ENCODE data around the gene MRNIP. TPM values are rescaled to one million over a fixed set of nuclear protein-coding genes. Genes with fewer than 3 reads are reported as not detected.
"Not testable (repeated sequence)": the region's sequence is repeated elsewhere in the genome, so short reads cannot be mapped to it uniquely, and the experiment has no call there.

MRNIP gene
- total RNA-seq, 2 donors from 2014 or later, result 32.5 to 36.8 TPM

DNA sequence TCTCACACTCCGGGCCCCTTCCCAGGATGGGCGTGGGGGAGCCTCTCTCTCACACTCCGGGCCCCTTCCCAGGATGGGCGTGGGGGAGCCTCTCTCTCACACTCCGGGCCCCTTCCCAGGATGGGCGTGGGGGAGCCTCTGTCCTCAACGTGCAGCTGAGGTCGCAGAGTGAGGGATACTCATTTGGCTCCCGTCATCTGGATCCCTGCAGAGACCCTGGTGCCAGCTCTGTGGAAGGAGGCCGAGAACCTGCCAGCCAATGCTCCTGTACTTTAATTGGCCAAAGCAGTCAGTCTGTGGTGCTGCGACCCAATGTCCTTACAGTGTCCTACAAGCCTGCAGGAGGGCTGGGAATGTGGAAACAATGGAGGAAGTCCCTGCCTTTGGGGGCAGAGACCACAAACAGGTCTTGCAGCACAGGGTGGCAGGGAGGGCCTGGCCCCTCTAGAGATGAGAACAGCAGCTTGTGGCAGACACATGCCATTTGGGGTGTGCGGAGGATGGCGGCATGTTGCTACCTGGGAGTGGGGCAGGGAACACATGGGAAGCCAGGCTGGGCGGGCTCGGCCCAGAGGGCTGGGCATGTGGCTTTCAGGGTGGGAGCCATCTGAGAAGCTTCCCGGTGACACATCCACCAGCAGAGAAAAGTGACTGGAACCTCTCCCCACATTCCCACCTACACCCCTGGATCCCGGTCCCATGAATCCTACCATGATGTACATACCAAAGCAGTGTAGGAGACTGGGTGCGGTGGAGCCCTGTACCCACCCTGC, 13.6 kb upstream of the MRNIP start:
- Mint-ChIP-seq H3K27me3 (no peaks in the 10 kb centered on the region), H3K4me3 (no peak overlapping the region), H3K27ac (no peak overlapping the region), H3K36me3 (ENCODE audit: low read depth) (no peaks in the 10 kb centered on the region), H3K4me1 (no peaks in the 10 kb centered on the region)
- DNase-seq, result no peak
- no peak for ATAC-seq
- no peaks in the 10 kb centered on the region for H3K9me3 ChIP-seq (ENCODE audit: control insufficient read depth, low read length, poor library complexity, severe bottlenecking)

DNA sequence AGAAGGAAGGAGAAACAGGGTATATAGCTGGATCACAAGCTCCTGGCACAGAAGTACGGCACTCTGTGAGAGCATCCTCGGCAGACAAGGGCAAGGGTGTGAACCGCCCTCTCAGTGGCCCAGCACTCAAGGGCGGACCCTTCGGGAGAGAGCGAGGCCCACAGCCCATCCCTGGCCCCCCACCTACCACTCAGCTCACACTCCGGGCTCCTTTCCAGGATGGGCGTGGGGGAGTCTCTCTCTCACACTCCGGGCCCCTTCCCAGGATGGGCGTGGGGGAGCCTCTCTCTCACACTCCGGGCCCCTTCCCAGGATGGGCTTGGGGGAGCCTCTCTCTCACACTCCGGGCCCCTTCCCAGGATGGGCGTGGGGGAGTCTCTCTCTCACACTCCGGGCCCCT, 12.9 kb upstream of the MRNIP start:
- not testable (repeated sequence) for H3K27me3 Mint-ChIP-seq; ATAC-seq; H3K9me3 ChIP-seq (ENCODE audit: control insufficient read depth, low read length, poor library complexity, severe bottlenecking); DNase-seq; H3K36me3 Mint-ChIP-seq (ENCODE audit: low read depth); H3K27ac Mint-ChIP-seq; H3K4me3 Mint-ChIP-seq; H3K4me1 Mint-ChIP-seq

DNA sequence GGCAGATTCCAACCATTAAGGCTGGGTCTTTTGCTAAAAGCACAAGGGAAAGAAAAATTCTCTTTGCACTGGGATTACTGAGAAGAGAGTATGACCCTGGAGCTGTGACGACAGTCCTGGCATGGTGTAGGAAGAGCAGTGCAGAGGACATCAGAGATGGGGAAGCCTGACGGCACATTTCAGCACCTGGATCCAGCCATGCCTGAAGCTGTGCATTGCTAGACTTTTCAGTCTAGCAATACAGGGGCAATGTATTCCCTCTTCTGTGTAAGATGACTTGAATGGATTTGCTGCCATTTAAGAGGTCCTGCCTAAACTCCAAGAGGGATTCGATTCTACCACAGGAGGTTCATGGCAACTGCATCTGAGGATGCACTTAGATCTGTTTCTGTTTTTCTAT, 12.3 kb upstream of the MRNIP start:
- ATAC-seq (no peak), DNase-seq (no peak)
- H3K4me3 Mint-ChIP-seq, result no peak overlapping the region
- no peak overlapping the region for H3K27ac Mint-ChIP-seq
- no peaks in the 10 kb centered on the region for H3K27me3 Mint-ChIP-seq
- no peaks in the 10 kb centered on the region for H3K9me3 ChIP-seq (ENCODE audit: control insufficient read depth, low read length, poor library complexity, severe bottlenecking)
- H3K36me3 Mint-ChIP-seq (ENCODE audit: low read depth), result no peaks in the 10 kb centered on the region
- H3K4me1 Mint-ChIP-seq, result no peaks in the 10 kb centered on the region

DNA sequence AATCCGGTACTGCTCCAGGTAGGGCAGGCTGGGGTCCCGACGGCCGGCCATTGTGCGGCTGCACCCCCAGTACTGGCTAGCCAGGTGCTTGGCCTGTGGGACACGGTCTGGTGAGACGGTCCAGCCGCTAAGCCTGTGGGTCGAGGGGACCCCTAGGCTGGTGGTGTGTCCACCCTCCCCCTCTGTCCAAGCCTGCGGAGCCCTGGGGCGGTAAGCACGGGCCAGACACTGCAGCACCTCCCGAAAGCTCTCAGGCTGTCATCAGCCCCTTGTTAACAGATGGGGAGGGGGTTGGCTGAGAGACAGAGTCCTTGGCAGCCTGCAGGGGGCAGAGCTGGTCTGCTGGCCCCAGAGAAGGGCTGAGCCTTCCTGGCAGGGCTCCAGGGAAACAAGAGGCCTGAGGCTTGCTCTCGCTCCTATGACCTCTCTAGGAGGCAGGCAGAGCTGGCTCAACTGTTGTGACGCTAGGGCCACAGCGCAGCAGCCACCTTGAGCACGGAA, 11.8 kb upstream of the MRNIP start:
- no peak overlapping the region for H3K4me3 Mint-ChIP-seq
- no peak for DNase-seq
- no peaks in the 10 kb centered on the region for H3K36me3 Mint-ChIP-seq (ENCODE audit: low read depth)
- ATAC-seq, result no peak
- no peaks in the 10 kb centered on the region for H3K9me3 ChIP-seq (ENCODE audit: control insufficient read depth, low read length, poor library complexity, severe bottlenecking)
- no peak overlapping the region for H3K27ac Mint-ChIP-seq
- no peaks in the 10 kb centered on the region for H3K27me3 Mint-ChIP-seq
- H3K4me1 Mint-ChIP-seq, result no peaks in the 10 kb centered on the region

DNA sequence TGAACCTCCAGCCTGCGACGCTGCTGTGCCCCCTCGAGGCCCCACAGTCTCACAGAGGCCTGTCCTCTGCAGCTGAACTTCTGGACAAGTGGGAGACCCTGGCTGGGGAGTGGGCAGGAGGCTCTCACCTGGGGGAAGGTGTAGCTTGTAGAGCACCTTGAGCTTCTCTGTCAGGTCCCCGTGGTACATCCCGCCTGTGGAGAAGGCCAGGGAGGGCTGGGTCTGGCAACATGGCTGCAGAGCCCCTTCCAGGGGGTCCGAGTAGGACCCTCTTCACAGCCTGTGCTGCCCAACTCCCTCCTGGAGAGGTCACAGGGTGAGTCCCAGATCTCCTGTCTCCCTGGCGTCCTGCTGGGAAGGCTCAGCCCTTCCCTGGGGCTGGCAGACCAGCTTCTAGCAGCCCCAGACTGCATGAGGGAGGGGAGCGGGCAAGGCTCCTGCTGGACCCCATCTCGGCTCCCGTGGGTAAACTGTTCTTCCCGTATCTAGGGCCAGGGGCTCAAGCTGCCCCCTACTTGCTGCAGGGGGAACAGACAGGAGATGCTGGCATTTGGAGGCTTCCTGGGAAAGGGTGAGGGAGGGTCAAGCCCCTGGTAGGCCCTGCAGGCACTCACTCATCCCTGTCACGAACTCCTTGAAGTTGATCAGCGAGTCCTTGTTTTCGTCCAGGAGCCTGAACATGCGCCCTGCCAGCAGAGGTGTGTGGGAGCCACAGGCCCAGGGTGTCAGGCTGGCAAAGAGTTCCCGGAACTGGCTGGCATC, 11.2 kb upstream of the MRNIP start:
- Mint-ChIP-seq H3K27me3 (no peaks in the 10 kb centered on the region), H3K4me1 (no peaks in the 10 kb centered on the region), H3K27ac (no peak overlapping the region), H3K4me3 (no peak overlapping the region), H3K36me3 (ENCODE audit: low read depth) (no peaks in the 10 kb centered on the region)
- H3K9me3 ChIP-seq (ENCODE audit: control insufficient read depth, low read length, poor library complexity, severe bottlenecking), result no peaks in the 10 kb centered on the region
- DNase-seq, result no peak
- no peak for ATAC-seq

DNA sequence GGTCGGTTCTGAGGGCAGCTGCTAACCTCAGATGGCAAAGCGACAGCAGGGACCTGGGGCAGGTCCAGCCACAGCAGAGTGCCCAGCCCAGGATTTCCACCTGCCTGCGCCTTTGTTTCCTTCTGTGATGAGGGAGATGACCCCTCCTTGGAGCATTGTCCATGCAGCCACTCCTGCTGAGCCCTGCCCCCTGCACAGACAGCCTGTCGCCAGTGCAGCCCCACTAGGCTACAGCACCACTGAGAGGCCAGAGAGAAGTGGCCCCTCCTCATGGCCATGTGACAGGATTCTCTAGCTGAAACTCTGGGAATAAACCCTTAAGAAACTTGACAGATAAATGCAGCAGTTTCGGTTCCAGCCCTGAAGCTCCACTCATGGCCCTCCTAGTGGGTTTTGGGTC, 10.5 kb upstream of the MRNIP start:
- no peak for ATAC-seq
- Mint-ChIP-seq H3K27me3 (no peaks in the 10 kb centered on the region), H3K4me1 (no peaks in the 10 kb centered on the region), H3K4me3 (no peak overlapping the region), H3K36me3 (ENCODE audit: low read depth) (no peaks in the 10 kb centered on the region), H3K27ac (no peak overlapping the region)
- H3K9me3 ChIP-seq (ENCODE audit: control insufficient read depth, low read length, poor library complexity, severe bottlenecking), result no peaks in the 10 kb centered on the region
- DNase-seq, result no peak

DNA sequence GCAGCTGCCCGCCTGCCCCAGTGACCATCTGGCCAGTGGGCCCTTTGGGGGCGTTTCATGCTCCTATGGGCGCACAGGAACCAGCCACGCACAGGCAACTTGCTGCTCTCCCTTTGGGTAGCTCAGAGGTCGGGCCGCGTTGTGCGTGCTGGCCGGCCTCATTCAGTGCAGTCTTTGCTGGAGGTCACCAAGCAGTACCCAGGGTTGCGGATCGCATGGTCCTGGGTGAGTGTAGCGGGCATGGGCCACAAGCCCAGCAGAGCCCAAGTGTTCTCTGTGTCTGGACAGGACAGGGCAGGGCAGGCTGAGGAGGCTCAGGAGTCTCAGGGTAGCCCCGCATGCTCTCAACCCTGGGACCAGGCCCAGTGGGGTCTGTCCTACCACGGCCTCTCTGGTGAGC, 9.9 kb upstream of the MRNIP start:
- H3K27ac Mint-ChIP-seq, result no peak overlapping the region
- no peaks in the 10 kb centered on the region for H3K4me1 Mint-ChIP-seq
- ATAC-seq (no peak), DNase-seq (no peak)
- H3K27me3 Mint-ChIP-seq, result no peaks in the 10 kb centered on the region
- H3K4me3 Mint-ChIP-seq, result no peak overlapping the region
- no peaks in the 10 kb centered on the region for H3K9me3 ChIP-seq (ENCODE audit: control insufficient read depth, low read length, poor library complexity, severe bottlenecking)
- H3K36me3 Mint-ChIP-seq (ENCODE audit: low read depth), result no peaks in the 10 kb centered on the region

DNA sequence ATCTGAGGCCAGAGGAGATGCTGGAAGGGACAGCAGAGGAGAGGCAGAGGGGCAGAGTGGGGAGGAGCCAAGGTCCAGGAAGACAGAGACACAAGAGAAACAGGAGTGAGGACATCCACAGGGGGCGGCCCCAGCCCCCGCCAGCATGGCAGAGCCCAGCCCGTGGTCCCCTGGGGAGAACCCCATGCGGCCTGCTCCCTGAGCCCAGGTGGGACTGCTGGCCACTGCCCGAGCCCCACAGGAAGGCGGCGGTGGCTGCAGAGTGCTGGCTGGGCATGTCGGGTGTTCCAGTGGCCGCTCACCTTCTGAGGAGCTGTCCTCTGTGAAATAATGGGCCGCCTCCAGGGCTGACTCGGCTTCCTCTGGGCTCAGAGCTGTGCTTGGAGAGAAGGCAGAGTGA, 8.9 kb upstream of the MRNIP start:
- DNase-seq, result no peak
- H3K9me3 ChIP-seq (ENCODE audit: control insufficient read depth, low read length, poor library complexity, severe bottlenecking), result no peaks in the 10 kb centered on the region
- H3K4me3 Mint-ChIP-seq, result no peak overlapping the region
- no peaks in the 10 kb centered on the region for H3K27me3 Mint-ChIP-seq
- no peak for ATAC-seq
- H3K27ac Mint-ChIP-seq, result peak overlapping the region; percentile 79
- H3K4me1 Mint-ChIP-seq, result no peaks in the 10 kb centered on the region
- no peaks in the 10 kb centered on the region for H3K36me3 Mint-ChIP-seq (ENCODE audit: low read depth)

DNA sequence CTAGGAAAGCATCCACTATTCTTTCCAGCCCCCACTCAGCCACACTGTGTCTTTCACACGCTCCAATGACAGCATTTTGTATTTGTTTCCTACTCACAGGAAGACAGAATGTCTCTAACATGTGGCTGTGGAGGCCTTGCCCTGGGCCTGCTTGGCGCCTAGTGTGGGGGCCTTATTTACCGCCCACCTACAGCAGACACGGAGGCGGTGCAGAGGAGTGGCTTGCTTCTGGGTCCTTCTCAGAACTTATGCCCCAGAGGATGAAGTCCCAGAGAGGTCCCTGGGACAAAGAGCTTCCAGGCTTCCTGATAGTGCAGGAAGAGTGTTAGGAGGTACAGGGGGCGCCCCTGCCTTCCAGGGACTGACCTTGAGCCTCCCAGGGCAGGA, 8.5 kb upstream of the MRNIP start:
- Mint-ChIP-seq H3K27me3 (no peaks in the 10 kb centered on the region), H3K36me3 (ENCODE audit: low read depth) (no peaks in the 10 kb centered on the region), H3K4me1 (no peaks in the 10 kb centered on the region), H3K27ac (peak overlapping the region; percentile 79), H3K4me3 (no peak overlapping the region)
- H3K9me3 ChIP-seq (ENCODE audit: control insufficient read depth, low read length, poor library complexity, severe bottlenecking), result no peaks in the 10 kb centered on the region
- ATAC-seq (no peak), DNase-seq (no peak)

DNA sequence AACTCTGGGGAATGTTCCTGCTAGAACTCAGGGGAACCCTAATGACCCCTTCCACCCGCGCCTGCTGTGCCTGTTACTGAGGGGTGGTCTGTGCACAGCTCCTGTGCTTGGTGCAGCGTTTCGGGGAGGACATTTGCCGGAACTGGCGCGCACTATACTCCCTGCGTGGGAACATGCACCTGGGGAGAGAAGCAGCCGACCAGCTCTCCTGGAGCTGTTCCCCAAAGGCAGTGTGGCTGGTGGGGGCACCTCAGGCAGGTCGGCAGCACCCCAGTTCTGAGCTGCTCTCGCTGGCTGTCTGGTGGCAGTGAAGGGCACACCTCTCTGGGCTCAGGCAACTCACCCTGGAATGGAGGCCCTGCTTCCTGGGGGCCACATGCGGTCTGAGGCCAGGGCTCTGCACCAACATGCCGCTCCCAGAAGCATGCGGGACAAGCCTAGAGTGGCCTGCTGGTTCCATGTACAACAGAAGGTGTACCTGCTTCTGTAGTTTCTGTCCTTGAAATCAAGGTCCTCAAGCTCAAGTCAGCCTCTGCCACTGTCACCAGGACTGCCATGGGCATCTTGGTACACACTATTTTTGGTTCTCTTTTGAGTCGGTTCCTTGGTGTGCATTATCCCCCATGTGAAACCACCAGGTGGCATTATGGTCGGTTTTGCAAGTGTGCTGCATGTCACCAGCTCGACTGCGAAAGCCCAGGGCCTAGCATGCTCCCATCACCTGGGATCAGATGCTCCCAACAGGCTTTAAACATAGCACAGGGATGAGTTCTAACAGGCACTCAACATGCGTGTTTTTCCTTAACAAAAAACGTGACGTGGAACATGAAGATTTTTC, 7.8 kb upstream of the MRNIP start:
- no peaks in the 10 kb centered on the region for H3K4me1 Mint-ChIP-seq
- ATAC-seq (no peak), DNase-seq (no peak)
- peak overlapping the region; percentile 79 for H3K27ac Mint-ChIP-seq
- H3K9me3 ChIP-seq (ENCODE audit: control insufficient read depth, low read length, poor library complexity, severe bottlenecking), result no peaks in the 10 kb centered on the region
- H3K36me3 Mint-ChIP-seq (ENCODE audit: low read depth), result no peaks in the 10 kb centered on the region
- no peak overlapping the region for H3K4me3 Mint-ChIP-seq
- H3K27me3 Mint-ChIP-seq, result no peaks in the 10 kb centered on the region

DNA sequence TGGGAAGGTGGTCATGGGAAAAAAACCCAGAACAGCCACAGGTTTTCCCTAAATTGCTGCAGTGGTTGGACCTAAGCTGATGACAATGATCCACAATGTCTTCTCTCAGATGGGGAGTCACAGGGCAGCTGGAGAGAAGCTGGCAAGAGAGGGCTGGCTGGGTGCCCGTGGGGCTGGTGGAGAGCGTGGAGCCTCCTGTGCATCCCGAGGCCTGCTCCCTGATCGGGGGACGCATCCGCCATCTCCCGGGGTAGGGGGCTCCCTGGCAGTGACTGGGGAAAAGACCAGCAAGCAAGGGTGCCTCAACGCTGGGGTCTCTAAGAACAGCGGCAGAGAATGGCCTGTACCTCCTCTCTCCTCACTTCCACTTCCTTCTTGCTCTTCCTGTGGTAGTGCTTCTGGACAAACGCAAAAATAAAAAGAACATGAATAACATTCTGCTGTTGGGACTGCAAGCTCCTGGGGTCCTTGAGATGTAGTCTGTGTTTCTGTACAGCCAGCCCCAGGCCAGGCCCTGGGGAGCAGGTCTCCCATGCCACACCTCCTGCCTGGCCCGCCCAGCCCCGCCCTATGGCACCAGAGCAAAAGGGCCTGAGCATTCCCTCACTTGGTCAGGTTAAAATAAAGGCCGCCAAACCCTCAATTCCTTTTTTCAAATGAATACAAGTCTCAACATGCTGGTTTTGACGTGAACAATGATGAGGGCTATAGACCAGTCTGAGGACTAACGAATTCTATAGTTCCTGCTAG, 7.0 kb upstream of the MRNIP start:
- DNase-seq, result no peak
- Mint-ChIP-seq H3K27me3 (no peaks in the 10 kb centered on the region), H3K36me3 (ENCODE audit: low read depth) (no peaks in the 10 kb centered on the region), H3K4me1 (no peaks in the 10 kb centered on the region), H3K4me3 (no peak overlapping the region), H3K27ac (no peak overlapping the region)
- ATAC-seq, result no peak
- H3K9me3 ChIP-seq (ENCODE audit: control insufficient read depth, low read length, poor library complexity, severe bottlenecking), result no peaks in the 10 kb centered on the region

DNA sequence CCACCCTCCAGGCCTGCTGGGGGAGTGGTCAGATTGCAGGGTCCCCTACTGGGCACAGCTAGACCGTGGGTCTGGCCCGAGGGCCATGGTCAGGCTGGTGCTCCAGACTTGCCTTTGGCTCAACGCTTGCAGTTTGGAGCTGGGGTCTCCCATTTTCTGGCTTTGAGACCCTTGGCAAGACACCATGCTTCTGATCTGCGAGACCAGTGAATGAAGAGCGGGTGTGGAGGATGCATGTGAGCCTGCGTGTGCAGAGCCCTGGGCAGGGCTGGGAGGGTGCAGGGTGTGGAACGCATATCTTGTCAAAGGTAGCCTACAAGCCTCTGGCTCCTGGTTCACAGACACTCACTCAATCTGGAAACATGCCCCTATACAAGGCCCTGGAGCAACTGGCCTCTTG, 6.1 kb upstream of the MRNIP start:
- Mint-ChIP-seq H3K27me3 (no peaks in the 10 kb centered on the region), H3K4me1 (no peaks in the 10 kb centered on the region), H3K4me3 (no peak overlapping the region), H3K27ac (no peak overlapping the region), H3K36me3 (ENCODE audit: low read depth) (no peaks in the 10 kb centered on the region)
- no peaks in the 10 kb centered on the region for H3K9me3 ChIP-seq (ENCODE audit: control insufficient read depth, low read length, poor library complexity, severe bottlenecking)
- ATAC-seq (no peak), DNase-seq (no peak)
